Measurements from ENCODE around the gene TMEM101.

The TMEM101 gene

GRCh38 chr17:43992641-43993040 is 22.1 kb downstream of the TMEM101 start:
- no peak for ATAC-seq

GRCh38 chr17:43988301-43988700 is 26.5 kb downstream of the TMEM101 start:
- no peak for TF ChIP-seq ZNF565 (CRISPR knock-in tag; conservative IDR thresholded peaks at IDR 0.05; ENCODE audit: low read depth)
- no peak for TF ChIP-seq CSRNP3 (CRISPR knock-in tag; IDR thresholded peaks at IDR 0.05)
- no peak for TF ChIP-seq PATZ1 (CRISPR knock-in tag; IDR thresholded peaks at IDR 0.05; ENCODE audit: borderline replicate concordance)
- no peak for TF ChIP-seq ZC3H10 (CRISPR knock-in tag; IDR thresholded peaks at IDR 0.05)
- no peak for ATAC-seq

More at GRCh38 chr17:43992641-43993040, 22.1 kb downstream of the TMEM101 start:
- TF ChIP-seq SNAI2 (CRISPR knock-in tag; IDR thresholded peaks at IDR 0.05) (no peak), ZNF8 (CRISPR knock-in tag; IDR thresholded peaks at IDR 0.05) (no peak), CREB5 (CRISPR knock-in tag; IDR thresholded peaks at IDR 0.05; ENCODE audit: low read depth) (no peak), POU6F1 (CRISPR knock-in tag; IDR thresholded peaks at IDR 0.05; ENCODE audit: borderline replicate concordance, low read depth) (no peak), PATZ1 (CRISPR knock-in tag; IDR thresholded peaks at IDR 0.05; ENCODE audit: borderline replicate concordance) (no peak), CSDC2 (CRISPR knock-in tag; IDR thresholded peaks at IDR 0.05) (no peak), ESRRG (CRISPR knock-in tag; IDR thresholded peaks at IDR 0.05) (no peak), ISL1 (CRISPR knock-in tag; IDR thresholded peaks at IDR 0.05) (no peak), TSHZ2 (CRISPR knock-in tag; IDR thresholded peaks at IDR 0.05) (no peak), BACH2 (CRISPR knock-in tag; IDR thresholded peaks at IDR 0.05; ENCODE audit: borderline replicate concordance) (no peak), RARB (CRISPR knock-in tag; IDR thresholded peaks at IDR 0.05) (no peak), ARNTL (CRISPR knock-in tag; IDR thresholded peaks at IDR 0.05; ENCODE audit: borderline replicate concordance, low read depth) (no peak), ZFP30 (CRISPR knock-in tag; IDR thresholded peaks at IDR 0.05) (no peak)

GRCh38 chr17:43987131-43988021 is 27.4 kb downstream of the TMEM101 start:
- no peak for ATAC-seq
- TF ChIP-seq ZNF8 (CRISPR knock-in tag; IDR thresholded peaks at IDR 0.05) (no peak), RARB (CRISPR knock-in tag; IDR thresholded peaks at IDR 0.05) (no peak), ZNF70 (CRISPR knock-in tag; IDR thresholded peaks at IDR 0.05) (no peak), ISL1 (CRISPR knock-in tag; IDR thresholded peaks at IDR 0.05) (no peak), PPARA (CRISPR knock-in tag; IDR thresholded peaks at IDR 0.05; ENCODE audit: borderline replicate concordance) (no peak), TSHZ2 (CRISPR knock-in tag; IDR thresholded peaks at IDR 0.05) (no peak), CSRNP3 (CRISPR knock-in tag; IDR thresholded peaks at IDR 0.05) (no peak), ARNTL (CRISPR knock-in tag; IDR thresholded peaks at IDR 0.05; ENCODE audit: borderline replicate concordance, low read depth) (no peak), CREB5 (CRISPR knock-in tag; IDR thresholded peaks at IDR 0.05; ENCODE audit: low read depth) (no peak)
